Testis (tissue), 3 donors: ENCODE results near the gene SLC9A8. TPM values are rescaled to one million over a fixed set of nuclear protein-coding genes. Genes with fewer than 3 reads are reported as not detected.

Source experiments
- DNase-seq: peaks from one replicate; pipeline ENCODE4 v3.0.0-alpha.2; 2019
- H3K27ac ChIP-seq, 2 donors: fragments of 200-600 bp; sonication (generic); one replicate each; pipeline ENCODE4 v1.5.1; 2019
- H3K27me3 ChIP-seq: fragments of 200-600 bp; sonication (generic); one replicate; pipeline ENCODE4 v1.5.1; 2019
- H3K36me3 ChIP-seq: fragments of 200-600 bp; sonication (generic); one replicate; pipeline ENCODE4 v1.5.1; 2017; ENCODE audit warnings: low read depth; ENCODE audit errors: missing control alignments
- H3K4me1 ChIP-seq: fragments of 200-600 bp; sonication (generic); one replicate; pipeline ENCODE4 v1.5.1; 2019
- H3K4me3 ChIP-seq, 2 donors: fragments of 200-600 bp; sonication (generic); one replicate each; pipeline ENCODE4 v1.5.1; 2017 to 2019
- H3K9me3 ChIP-seq: fragments of 200-600 bp; sonication (generic); one replicate; pipeline ENCODE4 v1.5.1; 2017
- CTCF ChIP-seq, 3 experiments: fragments of 450-650 bp in 2 of 3; fragments of 200-600 bp in 1 of 3; sonication (generic) in 1 of 3; IDR thresholded peaks; one replicate each; pipeline ENCODE4 v1.5.1; 2016 to 2019; ENCODE audit warnings: antibody characterized with exemption in 3 of 3, mild to moderate bottlenecking in 2 of 3, moderate library complexity in 1 of 3
- POLR2A ChIP-seq: fragments of 450-650 bp; IDR thresholded peaks from one replicate; pipeline ENCODE4 v1.6.1; 2017; ENCODE audit warnings: antibody characterized with exemption, mild to moderate bottlenecking, moderate library complexity
- WGBS, 2 donors: methylation state at CpG; one replicate each; pipeline ENCODE4 v1.1.5; 2018; 5-methylcytosine and 5-hydroxymethylcytosine counted together
- intact Hi-C: fragments of 100-400 bp; cut with DNase I; formaldehyde crosslinking; loops from one replicate; pipeline ENCODE4 v1.15.1; 2023; ENCODE audit warnings: low total_unique reads
- polyA plus RNA-seq: library from polyadenylated mRNA; stranded (reverse); fragments of 350-450 nt; fragmentation: Illumina TruSeq; extraction: RNeasy Lipid Tissue Mini Kit (QIAGEN cat#74804); gene quantifications from one replicate; pipeline ENCODE4 v1.2.3, GENCODE V29; 2014; ENCODE audit warnings: low read depth, low replicate concordance; ENCODE audit not compliant: insufficient read depth
- total RNA-seq, 2 donors: library from RNA; depleted of rRNA; stranded (reverse); fragments of >200 nt; gene quantifications; one replicate each; pipeline ENCODE4 v1.2.3, GENCODE V29; 2016

The SLC9A8 gene
- total and polyA plus RNA-seq, 3 donors from 2014 or later, result 21.3 to 33.0 (median 32.7) TPM

GRCh38 chr20:49870261-49870660 lies 57.6 kb downstream of the SLC9A8 start:
- Histone ChIP-seq H3K4me3 (no peak overlapping the region), H3K36me3 (no peaks in the 10 kb centered on the region), H3K27ac (no peak overlapping the region), H3K27me3 (no peaks in the 10 kb centered on the region), H3K9me3 (no peaks in the 10 kb centered on the region), H3K4me1 (no peaks in the 10 kb centered on the region)
- no peak for TF ChIP-seq POLR2A
- no peak for TF ChIP-seq CTCF (IDR thresholded peaks at IDR 0.05)
- intact Hi-C loops, result no loop called here
- 89 to 98% methylated on average over 5 of the region's 5 CpGs for WGBS, 2 donors
- DNase-seq, result no peak

GRCh38 chr20:49871391-49871948 lies 58.8 kb downstream of the SLC9A8 start:
- Histone ChIP-seq H3K9me3 (no peaks in the 10 kb centered on the region), H3K27ac (no peak overlapping the region), H3K4me1 (peaks cover 3% of the 10 kb centered on the region), H3K4me3 (no peak overlapping the region), H3K36me3 (no peaks in the 10 kb centered on the region), H3K27me3 (no peaks in the 10 kb centered on the region)
- no peak for DNase-seq
- no peak for TF ChIP-seq CTCF (IDR thresholded peaks at IDR 0.05)
- no peak for TF ChIP-seq POLR2A
- WGBS, 2 donors, result 96 to 100% methylated on average over 6 of the region's 6 CpGs
- intact Hi-C loops, result no loop called here

GRCh38 chr20:49872056-49872455 lies 59.4 kb downstream of the SLC9A8 start:
- Histone ChIP-seq H3K9me3 (no peaks in the 10 kb centered on the region), H3K27me3 (no peaks in the 10 kb centered on the region), H3K4me1 (peaks cover 5% of the 10 kb centered on the region), H3K36me3 (no peaks in the 10 kb centered on the region), H3K4me3 (no peak overlapping the region), H3K27ac (no peak overlapping the region)
- 91 to 100% methylated on average over 1 of the region's 1 CpG for WGBS, 2 donors
- TF ChIP-seq CTCF (IDR thresholded peaks at IDR 0.05), result no peak
- TF ChIP-seq POLR2A, result no peak
- no peak for DNase-seq
- intact Hi-C loops, result no loop called here

GRCh38 chr20:49874696-49875095 lies 62.1 kb downstream of the SLC9A8 start:
- WGBS, 2 donors, result 53 to 71% methylated on average over 6 of the region's 6 CpGs
- no peak for DNase-seq
- Histone ChIP-seq H3K4me3 (no peak overlapping the region), H3K27me3 (no peaks in the 10 kb centered on the region), H3K9me3 (no peaks in the 10 kb centered on the region), H3K27ac (peak overlapping the region; percentile 31 to 64), H3K4me1 (peaks cover 5% of the 10 kb centered on the region), H3K36me3 (no peaks in the 10 kb centered on the region)
- intact Hi-C loops, result no loop called here
- no peak for TF ChIP-seq POLR2A
- TF ChIP-seq CTCF (IDR thresholded peaks at IDR 0.05), result no peak

GRCh38 chr20:49877386-49877921 lies 64.8 kb downstream of the SLC9A8 start:
- no peaks in the 10 kb centered on the region for H3K9me3 ChIP-seq
- WGBS, 2 donors, result 77 to 80% methylated on average over 4 of the region's 4 CpGs
- intact Hi-C loops, result no loop called here
- peak overlapping the region in 1 of 2 donors; percentile 56 for H3K27ac ChIP-seq
- no peaks in the 10 kb centered on the region for H3K27me3 ChIP-seq
- no peak for TF ChIP-seq CTCF (IDR thresholded peaks at IDR 0.05)
- TF ChIP-seq POLR2A, result no peak
- H3K4me1 ChIP-seq, result peaks cover 5% of the 10 kb centered on the region
- no peak overlapping the region for H3K4me3 ChIP-seq
- no peaks in the 10 kb centered on the region for H3K36me3 ChIP-seq
- DNase-seq, result no peak
